Activated T-helper 9 cell treated with anti-CD3 and anti-CD28 coated beads, Interleukin-2, amount 50 U/mL, for 16 hours (primary cell): ENCODE measurements around the gene PCSK5.

ENCODE experiments used
- DNase-seq: peaks from one replicate; pipeline ENCODE4 v3.0.0-alpha.2; 2020; ENCODE audit warnings: low read depth

Gene PCSK5

GRCh38 chr9:76396597-76396996 is 506.1 kb downstream of the PCSK5 start:
- no peak for DNase-seq

DNA sequence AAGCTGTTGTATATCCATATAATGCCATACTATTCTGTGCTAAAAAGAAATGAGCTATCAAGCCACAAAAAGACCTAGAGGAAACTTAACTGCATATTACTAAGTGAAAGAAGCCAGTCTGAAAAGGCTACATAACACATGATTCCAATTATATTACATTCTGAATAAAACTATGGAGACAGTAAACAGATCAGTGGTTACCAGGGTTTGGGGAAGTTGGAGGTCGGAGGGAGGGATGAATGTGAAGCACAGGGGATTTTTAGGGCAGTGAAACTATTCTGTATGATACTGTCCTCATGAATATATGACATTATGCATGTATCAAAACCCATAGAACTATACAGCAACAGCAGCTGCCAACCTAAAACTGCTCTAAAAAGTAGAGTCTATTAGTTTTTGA is 509.4 kb downstream of the PCSK5 start:
- DNase-seq: no peak

- no peak for DNase-seq
Measured at GRCh38 chr9:76400534-76401096, 510.1 kb downstream of the PCSK5 start.

- no peak for DNase-seq
Measured at GRCh38 chr9:76401176-76401575, 510.7 kb downstream of the PCSK5 start.

DNA sequence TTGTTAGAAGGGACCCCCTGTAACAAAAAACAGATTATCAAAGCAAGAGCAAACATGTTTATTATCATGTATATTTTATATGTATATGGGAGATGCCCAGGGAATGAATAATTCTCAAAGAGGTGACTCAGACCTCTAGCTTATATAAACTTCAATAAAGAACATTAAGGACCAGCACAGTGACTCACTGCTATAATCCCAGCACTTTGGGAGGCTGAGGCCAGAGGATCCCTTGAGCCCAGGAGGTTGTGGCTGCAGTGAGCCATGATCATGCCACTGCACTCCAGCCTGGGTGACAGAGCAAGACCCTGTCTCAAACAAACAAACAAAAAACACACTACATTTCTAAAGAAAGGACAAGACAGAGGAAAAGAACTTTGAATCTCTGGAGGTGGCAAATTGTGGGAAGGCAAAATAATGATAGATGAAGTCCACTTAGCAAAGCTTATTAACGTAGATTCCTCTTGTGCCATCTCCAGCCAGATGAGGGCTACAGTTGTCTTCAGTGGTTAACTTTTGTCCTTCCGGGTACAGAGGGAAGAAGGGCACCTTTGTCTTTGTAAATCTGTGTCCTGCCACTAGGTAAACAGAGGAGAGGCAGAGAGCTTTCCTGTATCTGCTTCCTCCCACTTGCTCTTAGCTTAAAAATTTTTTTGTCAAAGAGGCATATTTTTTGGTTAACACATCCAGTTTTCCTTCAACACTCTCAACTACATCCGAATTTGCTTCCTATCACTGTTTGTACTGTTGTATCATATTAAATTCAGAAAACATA is 511.3 kb downstream of the PCSK5 start:
- DNase-seq: no peak

DNA sequence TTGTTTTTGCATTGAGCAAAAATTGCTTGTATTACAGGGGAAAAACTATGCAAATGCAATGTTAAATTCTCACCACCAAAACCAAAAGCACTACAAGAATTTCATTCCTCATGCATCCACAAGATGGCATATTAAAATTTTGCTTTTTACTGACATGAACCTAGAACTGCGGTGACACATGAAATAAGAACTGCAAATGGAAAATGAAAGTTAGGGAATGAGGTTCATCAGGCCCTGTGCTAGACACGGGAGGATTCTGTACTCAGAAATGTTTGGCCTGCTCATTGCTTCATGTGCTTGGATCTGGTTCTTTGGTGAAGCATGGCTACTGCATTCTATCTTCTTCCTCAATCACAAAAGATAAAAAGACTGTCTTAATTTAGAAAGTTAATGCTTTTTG is 512.9 kb downstream of the PCSK5 start:
- DNase-seq: no peak

DNA sequence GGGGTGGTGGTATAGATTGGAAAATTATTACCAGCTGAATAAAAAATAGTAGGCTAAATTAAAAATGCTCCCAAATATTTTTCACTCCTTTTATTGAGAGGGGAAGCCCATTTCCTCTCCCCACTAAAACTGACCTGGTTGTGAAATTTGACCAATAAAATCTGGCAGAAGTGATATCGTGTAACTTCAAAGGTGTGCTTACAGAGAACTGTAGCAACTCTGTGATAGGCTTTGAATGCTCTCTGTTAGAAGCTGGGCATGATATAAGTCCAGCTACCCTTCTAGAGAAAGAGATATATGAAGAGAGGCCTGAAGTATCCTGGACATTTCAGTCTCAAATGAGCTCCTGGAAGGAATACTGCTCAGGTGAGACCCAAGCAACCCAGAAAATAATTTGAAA is 513.9 kb downstream of the PCSK5 start:
- DNase-seq: no peak

- DNase-seq: no peak
Measured at GRCh38 chr9:76405340-76405739, 514.9 kb downstream of the PCSK5 start.

DNA sequence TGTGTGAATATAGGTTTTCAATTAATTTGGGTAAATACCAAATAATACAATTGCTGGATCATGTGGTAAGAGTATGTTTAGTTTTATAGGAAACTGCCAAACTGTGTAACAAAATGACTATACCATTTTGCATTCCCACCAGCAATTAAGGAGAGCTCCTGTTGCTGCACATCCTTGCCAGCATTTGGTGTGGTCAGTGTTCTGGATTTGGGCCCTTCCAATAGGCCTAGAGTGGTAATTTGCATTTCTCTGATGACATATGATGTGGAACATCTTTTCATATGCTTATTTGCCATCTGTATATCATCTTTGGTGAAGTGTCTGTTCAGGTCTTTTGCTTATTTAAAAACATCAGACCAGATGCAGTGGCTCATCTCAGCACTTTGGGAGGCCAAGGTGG is 515.4 kb downstream of the PCSK5 start:
- no peak for DNase-seq
